ENCODE results near the gene ALG1. TPM values are rescaled to one million over a fixed set of nuclear protein-coding genes. Genes with fewer than 3 reads are reported as not detected.
"Not testable (repeated sequence)": the region's sequence is repeated elsewhere in the genome, so short reads cannot be mapped to it uniquely, and the experiment has no call there.

Gene ALG1
- total RNA-seq, 5 donors from 2014 or later (not counting 1 experiment from before 2014, with no cell fraction given), result 12.0 to 29.2 (median 25.7) TPM

GRCh38 chr16:5116780-5117295 is 45.2 kb downstream of the ALG1 start:
- ATAC-seq (replicated peaks in 1 of 4); CTCF ChIA-PET; H3K4me3 ChIP-seq (ENCODE audit: control insufficient read depth in 1 of 2, extremely low read depth in 1 of 2, low read length in 1 of 2); POLR2A ChIA-PET; H3K9me3 Mint-ChIP-seq; H3K27ac ChIP-seq (ENCODE audit: low read length); DNase-seq; H3K9me3 ChIP-seq; H3K36me3 Mint-ChIP-seq; H3K27ac Mint-ChIP-seq; H3K36me3 ChIP-seq (ENCODE audit: control insufficient read depth in 2 of 2, extremely low read depth in 1 of 2, insufficient read depth in 1 of 2, low read length in 1 of 2): not testable (repeated sequence)
- Mint-ChIP-seq H3K4me1 (peaks cover 15 to 20% (median 17%) of the 10 kb centered on the region in 3 donors), H3K27me3 (peaks cover 19 to 31% of the 10 kb centered on the region in 2 donors), H3K4me3 (peak overlapping the region in 1 of 3 donors; percentile 48)
- Histone ChIP-seq H3K4me1 (ENCODE audit: control insufficient read depth in 1 of 2, extremely low read depth in 1 of 2, insufficient read depth in 2 of 2, low read length in 2 of 2) (peaks cover 0 to 10% of the 10 kb centered on the region in 2 experiments), H3K27me3 (replicated peaks in 1 of 2; ENCODE audit: control insufficient read depth in 2 of 2, extremely low read depth in 1 of 2, insufficient read depth in 2 of 2, low read length in 1 of 2) (peaks cover 0 to 22% of the 10 kb centered on the region in 2 experiments)
- WGBS (ENCODE audit: insufficient coverage), result 68% methylated on average over 7 of the region's 10 CpGs

- CTCF ChIA-PET; POLR2A ChIA-PET; H3K36me3 ChIP-seq (ENCODE audit: control insufficient read depth in 2 of 2, extremely low read depth in 1 of 2, insufficient read depth in 1 of 2, low read length in 1 of 2); H3K9me3 Mint-ChIP-seq; H3K9me3 ChIP-seq; H3K27ac ChIP-seq (ENCODE audit: low read length); H3K4me3 ChIP-seq (ENCODE audit: control insufficient read depth in 1 of 2, extremely low read depth in 1 of 2, low read length in 1 of 2); H3K36me3 Mint-ChIP-seq: not testable (repeated sequence)
- peak; percentile 5 to 85 (median 66) for DNase-seq
- H3K4me3 Mint-ChIP-seq, result peak overlapping the region in 2 of 3 donors; percentile 4 to 48
- peaks cover 22 to 33% of the 10 kb centered on the region in 2 donors for H3K27me3 Mint-ChIP-seq
- H3K27ac Mint-ChIP-seq, result peak overlapping the region; percentile 4 to 41
- Histone ChIP-seq H3K27me3 (replicated peaks in 1 of 2; ENCODE audit: control insufficient read depth in 2 of 2, extremely low read depth in 1 of 2, insufficient read depth in 2 of 2, low read length in 1 of 2) (peaks cover 0 to 22% of the 10 kb centered on the region in 2 experiments), H3K4me1 (ENCODE audit: control insufficient read depth in 1 of 2, extremely low read depth in 1 of 2, insufficient read depth in 2 of 2, low read length in 2 of 2) (peaks cover 0 to 10% of the 10 kb centered on the region in 2 experiments)
- peak in 3 of 4 experiments; percentile 51 to 81 (median 55) for ATAC-seq (replicated peaks in 1 of 4)
- peaks cover 15 to 20% (median 17%) of the 10 kb centered on the region in 3 donors for H3K4me1 Mint-ChIP-seq
- 4% methylated on average over 9 of the region's 20 CpGs for WGBS (ENCODE audit: insufficient coverage)
These were observed 45.9 kb downstream of the ALG1 start for GRCh38 chr16:5117300-5118087.

- POLR2A ChIA-PET, result not testable (repeated sequence)
These were observed 59.9 kb downstream of the ALG1 start for GRCh38 chr16:5131467-5132004.

GRCh38 chr16:5132915-5133600 is 61.4 kb downstream of the ALG1 start:
- H3K4me1 Mint-ChIP-seq; ATAC-seq (replicated peaks in 1 of 4); DNase-seq; H3K27me3 ChIP-seq (replicated peaks in 1 of 2; ENCODE audit: control insufficient read depth in 2 of 2, extremely low read depth in 1 of 2, insufficient read depth in 2 of 2, low read length in 1 of 2); H3K9me3 Mint-ChIP-seq; H3K27ac Mint-ChIP-seq; H3K4me3 ChIP-seq (ENCODE audit: control insufficient read depth in 1 of 2, extremely low read depth in 1 of 2, low read length in 1 of 2); H3K27ac ChIP-seq (ENCODE audit: low read length); H3K4me3 Mint-ChIP-seq; H3K4me1 ChIP-seq (ENCODE audit: control insufficient read depth in 1 of 2, extremely low read depth in 1 of 2, insufficient read depth in 2 of 2, low read length in 2 of 2); H3K36me3 ChIP-seq (ENCODE audit: control insufficient read depth in 2 of 2, extremely low read depth in 1 of 2, insufficient read depth in 1 of 2, low read length in 1 of 2); H3K36me3 Mint-ChIP-seq; POLR2A ChIA-PET; H3K9me3 ChIP-seq; CTCF ChIA-PET: not testable (repeated sequence)
- 33% methylated on average over 1 of the region's 13 CpGs for WGBS (ENCODE audit: insufficient coverage)
- peaks cover 32 to 41% of the 10 kb centered on the region in 2 donors for H3K27me3 Mint-ChIP-seq

More at GRCh38 chr16:5131467-5132004, 59.9 kb downstream of the ALG1 start:
- peaks cover 0 to 18% of the 10 kb centered on the region in 2 experiments for H3K27me3 ChIP-seq (replicated peaks in 1 of 2; ENCODE audit: control insufficient read depth in 2 of 2, extremely low read depth in 1 of 2, insufficient read depth in 2 of 2, low read length in 1 of 2)
- CTCF ChIA-PET; DNase-seq; H3K27ac Mint-ChIP-seq; H3K9me3 ChIP-seq; H3K4me3 ChIP-seq (ENCODE audit: control insufficient read depth in 1 of 2, extremely low read depth in 1 of 2, low read length in 1 of 2); H3K36me3 Mint-ChIP-seq; H3K4me1 ChIP-seq (ENCODE audit: control insufficient read depth in 1 of 2, extremely low read depth in 1 of 2, insufficient read depth in 2 of 2, low read length in 2 of 2); H3K4me3 Mint-ChIP-seq; H3K9me3 Mint-ChIP-seq; H3K4me1 Mint-ChIP-seq; H3K27ac ChIP-seq (ENCODE audit: low read length); H3K36me3 ChIP-seq (ENCODE audit: control insufficient read depth in 2 of 2, extremely low read depth in 1 of 2, insufficient read depth in 1 of 2, low read length in 1 of 2); ATAC-seq (replicated peaks in 1 of 4): not testable (repeated sequence)
- no CpG with 5 or more reads among the region's 3 CpGs for WGBS (ENCODE audit: insufficient coverage)
- peaks cover 26 to 37% of the 10 kb centered on the region in 2 donors for H3K27me3 Mint-ChIP-seq

DNA sequence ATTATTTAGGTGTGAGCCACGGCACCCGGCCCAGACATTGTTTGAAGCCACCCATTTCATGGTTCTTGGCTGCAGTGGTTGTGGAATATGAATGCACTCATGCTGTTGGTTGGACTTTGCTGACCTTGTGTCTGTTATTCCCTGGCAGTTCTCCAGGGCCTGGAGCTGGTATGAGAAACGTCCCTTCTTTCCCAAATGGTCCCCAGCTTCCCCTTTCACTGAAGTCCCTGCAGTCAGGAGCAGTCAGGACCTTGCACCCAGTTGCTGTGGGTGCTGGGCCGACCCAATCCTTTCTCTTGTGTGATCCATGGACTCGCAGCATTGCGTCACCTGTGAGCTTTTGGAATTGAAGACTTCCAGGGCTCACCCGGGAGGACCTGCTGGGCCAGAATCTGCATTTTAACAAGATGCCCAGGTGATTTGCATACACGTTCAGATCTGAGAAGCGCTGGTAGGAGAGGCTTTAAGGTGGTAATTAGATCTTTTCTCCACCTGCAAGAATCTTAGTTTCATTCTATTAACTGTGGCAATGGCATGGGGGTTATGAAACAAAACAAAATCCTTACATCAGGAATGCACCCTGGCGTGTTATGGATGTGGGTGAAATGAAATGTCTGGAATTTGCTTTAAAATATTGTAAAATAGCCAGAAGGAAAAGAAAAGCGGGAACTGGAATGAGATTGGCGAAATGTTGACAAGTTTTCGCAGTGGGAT is 63.3 kb downstream of the ALG1 start:
- H3K36me3 ChIP-seq (ENCODE audit: control insufficient read depth in 2 of 2, extremely low read depth in 1 of 2, insufficient read depth in 1 of 2, low read length in 1 of 2); H3K36me3 Mint-ChIP-seq; DNase-seq; CTCF ChIA-PET; H3K4me3 Mint-ChIP-seq; ATAC-seq (replicated peaks in 1 of 4); H3K4me1 Mint-ChIP-seq; POLR2A ChIA-PET; H3K4me3 ChIP-seq (ENCODE audit: control insufficient read depth in 1 of 2, extremely low read depth in 1 of 2, low read length in 1 of 2); H3K27ac Mint-ChIP-seq; H3K9me3 Mint-ChIP-seq; H3K4me1 ChIP-seq (ENCODE audit: control insufficient read depth in 1 of 2, extremely low read depth in 1 of 2, insufficient read depth in 2 of 2, low read length in 2 of 2); H3K9me3 ChIP-seq; H3K27ac ChIP-seq (ENCODE audit: low read length): not testable (repeated sequence)
- peaks cover 28 to 48% of the 10 kb centered on the region in 2 donors for H3K27me3 Mint-ChIP-seq
- peaks cover 0 to 11% of the 10 kb centered on the region in 2 experiments for H3K27me3 ChIP-seq (replicated peaks in 1 of 2; ENCODE audit: control insufficient read depth in 2 of 2, extremely low read depth in 1 of 2, insufficient read depth in 2 of 2, low read length in 1 of 2)
- WGBS (ENCODE audit: insufficient coverage), result 21% methylated on average over 5 of the region's 13 CpGs
